ENCODE data around the gene OR6N1.
A peak's percentile ranks its signal among the peaks of the same experiment; 100 is the strongest.

OR6N1 gene

GRCh38 chr1:158813164-158813563, 41.2 kb upstream of the OR6N1 start:
- H3K9me3 ChIP-seq (ENCODE audit: insufficient read depth, low read depth, low read length): no peaks in the 10 kb centered on the region
- no peaks in the 10 kb centered on the region for H3K79me2 ChIP-seq (ENCODE audit: insufficient read depth, low read length)
- no peaks in the 10 kb centered on the region for H3K9me2 ChIP-seq (replicated peaks; ENCODE audit: low read depth, low read length)
- no peak overlapping the region for H3K4me2 ChIP-seq (ENCODE audit: low read depth, low read length, poor library complexity, severe bottlenecking)
- no peaks in the 10 kb centered on the region for H3F3A ChIP-seq (ENCODE audit: low read depth)
- H3K27me3 ChIP-seq (ENCODE audit: insufficient read depth, low read length, poor library complexity, severe bottlenecking): no peaks in the 10 kb centered on the region
- H3K36me3 ChIP-seq (ENCODE audit: insufficient read depth, low read length): no peaks in the 10 kb centered on the region
- H3K4me1 ChIP-seq (ENCODE audit: insufficient read depth, low read length, poor library complexity, severe bottlenecking): peaks cover 2% of the 10 kb centered on the region
- no peaks in the 10 kb centered on the region for H4K20me1 ChIP-seq (ENCODE audit: insufficient read depth, low read length, poor library complexity, severe bottlenecking)
- H3K4me3 ChIP-seq (ENCODE audit: low read length, poor library complexity, severe bottlenecking): no peak overlapping the region
- no peak for TF ChIP-seq EZH2phosphoT487 (IDR thresholded peaks at IDR 0.05; ENCODE audit: borderline replicate concordance)
- TF ChIP-seq, protein P1, sequence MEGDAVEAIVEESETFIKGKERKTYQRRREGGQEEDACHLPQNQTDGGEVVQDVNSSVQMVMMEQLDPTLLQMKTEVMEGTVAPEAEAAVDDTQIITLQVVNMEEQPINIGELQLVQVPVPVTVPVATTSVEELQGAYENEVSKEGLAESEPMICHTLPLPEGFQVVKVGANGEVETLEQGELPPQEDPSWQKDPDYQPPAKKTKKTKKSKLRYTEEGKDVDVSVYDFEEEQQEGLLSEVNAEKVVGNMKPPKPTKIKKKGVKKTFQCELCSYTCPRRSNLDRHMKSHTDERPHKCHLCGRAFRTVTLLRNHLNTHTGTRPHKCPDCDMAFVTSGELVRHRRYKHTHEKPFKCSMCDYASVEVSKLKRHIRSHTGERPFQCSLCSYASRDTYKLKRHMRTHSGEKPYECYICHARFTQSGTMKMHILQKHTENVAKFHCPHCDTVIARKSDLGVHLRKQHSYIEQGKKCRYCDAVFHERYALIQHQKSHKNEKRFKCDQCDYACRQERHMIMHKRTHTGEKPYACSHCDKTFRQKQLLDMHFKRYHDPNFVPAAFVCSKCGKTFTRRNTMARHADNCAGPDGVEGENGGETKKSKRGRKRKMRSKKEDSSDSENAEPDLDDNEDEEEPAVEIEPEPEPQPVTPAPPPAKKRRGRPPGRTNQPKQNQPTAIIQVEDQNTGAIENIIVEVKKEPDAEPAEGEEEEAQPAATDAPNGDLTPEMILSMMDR (conservative IDR thresholded peaks at IDR 0.05; ENCODE audit: low read length): no peak
- no peak overlapping the region for H3K9ac ChIP-seq (ENCODE audit: low read depth, low read length, poor library complexity, severe bottlenecking)
- no peak overlapping the region for H2AFZ ChIP-seq (ENCODE audit: low read length)

DNA sequence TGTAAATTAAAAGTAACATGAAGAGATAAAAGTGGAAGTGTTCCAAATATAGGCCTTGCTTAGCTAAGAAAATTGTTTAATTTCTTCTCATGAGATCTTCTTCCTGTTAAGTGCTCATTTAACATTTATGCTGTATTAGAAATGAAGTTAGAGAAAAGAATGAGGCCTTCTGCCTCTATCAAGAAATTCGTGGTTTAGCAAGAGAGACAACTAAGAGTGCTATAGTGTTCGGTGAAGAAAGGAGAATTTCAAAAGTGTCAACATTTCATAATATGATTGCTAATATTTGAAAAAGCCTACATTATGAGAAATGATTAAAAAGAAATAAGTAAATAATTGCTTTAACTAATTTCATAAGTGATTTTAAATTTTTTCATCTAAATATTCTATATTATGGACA, 40.3 kb upstream of the OR6N1 start:
- no peaks in the 10 kb centered on the region for H3F3A ChIP-seq (ENCODE audit: low read depth)
- no peaks in the 10 kb centered on the region for H3K4me1 ChIP-seq (ENCODE audit: insufficient read depth, low read length, poor library complexity, severe bottlenecking)
- H3K9ac ChIP-seq (ENCODE audit: low read depth, low read length, poor library complexity, severe bottlenecking): no peak overlapping the region
- no peak overlapping the region for H3K4me2 ChIP-seq (ENCODE audit: low read depth, low read length, poor library complexity, severe bottlenecking)
- H4K20me1 ChIP-seq (ENCODE audit: insufficient read depth, low read length, poor library complexity, severe bottlenecking): no peaks in the 10 kb centered on the region
- no peaks in the 10 kb centered on the region for H3K27me3 ChIP-seq (ENCODE audit: insufficient read depth, low read length, poor library complexity, severe bottlenecking)
- no peaks in the 10 kb centered on the region for H3K9me2 ChIP-seq (replicated peaks; ENCODE audit: low read depth, low read length)
- no peaks in the 10 kb centered on the region for H3K9me3 ChIP-seq (ENCODE audit: insufficient read depth, low read depth, low read length)
- TF ChIP-seq, protein P1 (conservative IDR thresholded peaks at IDR 0.05; ENCODE audit: low read length): no peak
- no peak for TF ChIP-seq EZH2phosphoT487 (IDR thresholded peaks at IDR 0.05; ENCODE audit: borderline replicate concordance)
- no peaks in the 10 kb centered on the region for H3K36me3 ChIP-seq (ENCODE audit: insufficient read depth, low read length)
- no peak overlapping the region for H3K4me3 ChIP-seq (ENCODE audit: low read length, poor library complexity, severe bottlenecking)
- no peaks in the 10 kb centered on the region for H3K79me2 ChIP-seq (ENCODE audit: insufficient read depth, low read length)
- H2AFZ ChIP-seq (ENCODE audit: low read length): 0 out of 2 replicates have a peak overlapping the region, but pooled peaks have one; percentile 40

DNA sequence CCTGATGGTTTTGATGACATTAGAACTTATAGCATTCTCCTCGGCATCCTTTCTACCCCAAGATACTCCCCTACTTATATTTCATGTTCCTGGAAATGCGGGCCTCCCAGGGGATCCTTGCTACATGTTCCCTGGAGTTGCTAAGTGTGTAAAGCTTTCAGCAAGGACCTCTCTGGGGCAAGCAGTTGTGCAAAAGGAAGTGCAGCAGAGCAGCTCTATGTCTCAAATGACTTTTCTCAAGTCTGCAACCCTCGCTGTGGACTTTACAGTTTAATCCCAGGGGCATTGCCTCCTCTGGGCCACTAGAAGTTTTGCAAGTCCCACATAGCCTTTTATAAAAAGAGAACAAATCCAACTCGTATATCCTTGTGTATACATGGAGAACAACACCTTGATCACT, 38.3 kb upstream of the OR6N1 start:
- Histone ChIP-seq H3K4me1 (ENCODE audit: insufficient read depth, low read length, poor library complexity, severe bottlenecking) (no peaks in the 10 kb centered on the region), H3K4me2 (ENCODE audit: low read depth, low read length, poor library complexity, severe bottlenecking) (no peak overlapping the region), H3K79me2 (ENCODE audit: insufficient read depth, low read length) (no peaks in the 10 kb centered on the region), H3K36me3 (ENCODE audit: insufficient read depth, low read length) (no peaks in the 10 kb centered on the region), H3F3A (ENCODE audit: low read depth) (no peaks in the 10 kb centered on the region), H4K20me1 (ENCODE audit: insufficient read depth, low read length, poor library complexity, severe bottlenecking) (no peaks in the 10 kb centered on the region), H2AFZ (ENCODE audit: low read length) (0 out of 2 replicates have a peak overlapping the region, but pooled peaks have one; percentile 33), H3K27me3 (ENCODE audit: insufficient read depth, low read length, poor library complexity, severe bottlenecking) (no peaks in the 10 kb centered on the region), H3K4me3 (ENCODE audit: low read length, poor library complexity, severe bottlenecking) (no peak overlapping the region), H3K9me2 (replicated peaks; ENCODE audit: low read depth, low read length) (no peaks in the 10 kb centered on the region), H3K9me3 (ENCODE audit: insufficient read depth, low read depth, low read length) (no peaks in the 10 kb centered on the region), H3K9ac (ENCODE audit: low read depth, low read length, poor library complexity, severe bottlenecking) (no peak overlapping the region)
- TF ChIP-seq, protein P1 (conservative IDR thresholded peaks at IDR 0.05; ENCODE audit: low read length): no peak
- no peak for TF ChIP-seq EZH2phosphoT487 (IDR thresholded peaks at IDR 0.05; ENCODE audit: borderline replicate concordance)

Measured in Loucy (cell line).